ENCODE measurements around the gene PBX3. TPM values are rescaled to one million over a fixed set of nuclear protein-coding genes. Genes with fewer than 3 reads are reported as not detected.

The PBX3 gene
- total RNA-seq, 1 donor from 2014 or later = 82.3 TPM

- Histone ChIP-seq H3K36me3 (no peaks in the 10 kb centered on the region), H3K4me1 (no peaks in the 10 kb centered on the region), H3K4me3 (no peak overlapping the region), H3K27ac (no peak overlapping the region), H3K27me3 (no peaks in the 10 kb centered on the region), H3K9me3 (no peaks in the 10 kb centered on the region)
- intact Hi-C loops (cut with DNase I) = no loop called here
- no peak for DNase-seq (ENCODE audit: extremely low spot score in 2 of 2)
- TF ChIP-seq POLR2A (IDR thresholded peaks at IDR 0.05) (no peak), CTCF (IDR thresholded peaks at IDR 0.05) (no peak), POLR2AphosphoS5 (IDR thresholded peaks at IDR 0.05; ENCODE audit: insufficient read depth in 1 of 2, low read depth in 1 of 2) (no peak)
Observed at GRCh38 chr9:125953314-125954019, 206.3 kb downstream of the PBX3 start.

GRCh38 chr9:125956102-125956501 is 208.9 kb downstream of the PBX3 start:
- TF ChIP-seq POLR2AphosphoS5 (IDR thresholded peaks at IDR 0.05; ENCODE audit: insufficient read depth in 1 of 2, low read depth in 1 of 2) (no peak), CTCF (IDR thresholded peaks at IDR 0.05) (no peak), POLR2A (IDR thresholded peaks at IDR 0.05) (no peak)

GRCh38 chr9:125959315-125959714 is 212.1 kb downstream of the PBX3 start:
- H3K27ac ChIP-seq = no peak overlapping the region
- H3K9me3 ChIP-seq = no peaks in the 10 kb centered on the region
- no peak for DNase-seq (ENCODE audit: extremely low spot score in 2 of 2)
- intact Hi-C loops (cut with DNase I) = no loop called here
- peaks cover 0 to 15% of the 10 kb centered on the region in 2 donors for H3K36me3 ChIP-seq
- H3K27me3 ChIP-seq = no peaks in the 10 kb centered on the region
- no peak overlapping the region for H3K4me3 ChIP-seq
- TF ChIP-seq POLR2A (IDR thresholded peaks at IDR 0.05) (no peak), CTCF (IDR thresholded peaks at IDR 0.05) (no peak), POLR2AphosphoS5 (IDR thresholded peaks at IDR 0.05; ENCODE audit: insufficient read depth in 1 of 2, low read depth in 1 of 2) (no peak)
- no peaks in the 10 kb centered on the region for H3K4me1 ChIP-seq

More at GRCh38 chr9:125956102-125956501, 208.9 kb downstream of the PBX3 start:
- intact Hi-C loops (cut with DNase I) = no loop called here
- Histone ChIP-seq H3K4me3 (no peak overlapping the region), H3K9me3 (no peaks in the 10 kb centered on the region), H3K27me3 (no peaks in the 10 kb centered on the region), H3K4me1 (no peaks in the 10 kb centered on the region), H3K27ac (no peak overlapping the region), H3K36me3 (no peaks in the 10 kb centered on the region)
- no peak for DNase-seq (ENCODE audit: extremely low spot score in 2 of 2)

GRCh38 chr9:125959951-125960619 is 212.9 kb downstream of the PBX3 start:
- Histone ChIP-seq H3K4me3 (no peak overlapping the region), H3K27ac (no peak overlapping the region), H3K9me3 (no peaks in the 10 kb centered on the region), H3K27me3 (no peaks in the 10 kb centered on the region), H3K36me3 (peaks cover 0 to 15% of the 10 kb centered on the region in 2 donors), H3K4me1 (no peaks in the 10 kb centered on the region)
- DNase-seq (ENCODE audit: extremely low spot score in 2 of 2) = no peak
- intact Hi-C loops (cut with DNase I) = no loop called here
- TF ChIP-seq POLR2AphosphoS5 (IDR thresholded peaks at IDR 0.05; ENCODE audit: insufficient read depth in 1 of 2, low read depth in 1 of 2) (no peak), CTCF (IDR thresholded peaks at IDR 0.05) (no peak), POLR2A (IDR thresholded peaks at IDR 0.05) (no peak)

GRCh38 chr9:125960626-125961025 is 213.5 kb downstream of the PBX3 start:
- TF ChIP-seq POLR2A (IDR thresholded peaks at IDR 0.05) (no peak), CTCF (IDR thresholded peaks at IDR 0.05) (no peak), POLR2AphosphoS5 (IDR thresholded peaks at IDR 0.05; ENCODE audit: insufficient read depth in 1 of 2, low read depth in 1 of 2) (no peak)
- Histone ChIP-seq H3K9me3 (no peaks in the 10 kb centered on the region), H3K27ac (no peak overlapping the region), H3K36me3 (peaks cover 0 to 18% of the 10 kb centered on the region in 2 donors), H3K27me3 (no peaks in the 10 kb centered on the region), H3K4me1 (no peaks in the 10 kb centered on the region), H3K4me3 (no peak overlapping the region)
- intact Hi-C loops (cut with DNase I) = no loop called here
- DNase-seq (ENCODE audit: extremely low spot score in 2 of 2) = no peak
